ENCODE data around the gene RANBP3.

DNA sequence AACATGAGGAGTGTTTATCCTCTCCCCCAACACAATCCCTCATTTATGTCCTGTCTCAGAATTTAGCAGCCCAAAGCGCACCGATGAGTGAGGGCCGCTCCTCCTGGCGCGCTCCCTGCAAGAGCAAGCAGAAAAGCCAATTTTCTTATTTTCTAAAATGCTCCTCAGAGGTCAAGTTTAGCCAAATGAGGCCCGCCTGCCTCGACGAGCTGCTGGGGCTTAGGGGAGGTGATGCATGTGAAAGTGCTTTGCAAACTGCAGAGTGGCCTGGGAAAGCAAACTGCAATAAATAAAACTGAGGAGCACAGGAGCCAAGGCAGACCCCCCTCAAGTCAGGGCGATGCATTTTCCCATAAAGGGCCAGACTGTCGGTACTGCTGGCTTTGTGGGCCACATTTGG lies 34.9 kb downstream of the RANBP3 start:
- TF ChIP-seq, protein P1, sequence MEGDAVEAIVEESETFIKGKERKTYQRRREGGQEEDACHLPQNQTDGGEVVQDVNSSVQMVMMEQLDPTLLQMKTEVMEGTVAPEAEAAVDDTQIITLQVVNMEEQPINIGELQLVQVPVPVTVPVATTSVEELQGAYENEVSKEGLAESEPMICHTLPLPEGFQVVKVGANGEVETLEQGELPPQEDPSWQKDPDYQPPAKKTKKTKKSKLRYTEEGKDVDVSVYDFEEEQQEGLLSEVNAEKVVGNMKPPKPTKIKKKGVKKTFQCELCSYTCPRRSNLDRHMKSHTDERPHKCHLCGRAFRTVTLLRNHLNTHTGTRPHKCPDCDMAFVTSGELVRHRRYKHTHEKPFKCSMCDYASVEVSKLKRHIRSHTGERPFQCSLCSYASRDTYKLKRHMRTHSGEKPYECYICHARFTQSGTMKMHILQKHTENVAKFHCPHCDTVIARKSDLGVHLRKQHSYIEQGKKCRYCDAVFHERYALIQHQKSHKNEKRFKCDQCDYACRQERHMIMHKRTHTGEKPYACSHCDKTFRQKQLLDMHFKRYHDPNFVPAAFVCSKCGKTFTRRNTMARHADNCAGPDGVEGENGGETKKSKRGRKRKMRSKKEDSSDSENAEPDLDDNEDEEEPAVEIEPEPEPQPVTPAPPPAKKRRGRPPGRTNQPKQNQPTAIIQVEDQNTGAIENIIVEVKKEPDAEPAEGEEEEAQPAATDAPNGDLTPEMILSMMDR (IDR thresholded peaks at IDR 0.05): no peak
- no peak for TF ChIP-seq POLR2A (IDR thresholded peaks at IDR 0.05)
